HepG2 (cell line): ENCODE measurements around the gene C6orf136. TPM values are rescaled to one million over a fixed set of nuclear protein-coding genes. Genes with fewer than 3 reads are reported as not detected.

Experiments used
- ATRX ChIP-seq: sonication (generic); formaldehyde crosslinking; IDR thresholded peaks from 2 replicates; pipeline ENCODE4 v1.4.0; 2020; ENCODE audit warnings: missing genetic modification reagents, borderline replicate concordance
- HNRNPK ChIP-seq: fragments of 200-400 bp; formaldehyde crosslinking; IDR thresholded peaks from 2 replicates; pipeline ENCODE4 v1.6.1; 2018; ENCODE audit warnings: low read length, low read depth, moderate library complexity, mild to moderate bottlenecking; ENCODE audit not compliant: poor library complexity, severe bottlenecking
- HOXA9 ChIP-seq: sonication (generic); formaldehyde crosslinking; IDR thresholded peaks from 2 replicates; pipeline ENCODE4 v1.8.1; 2022; ENCODE audit warnings: missing genetic modification reagents, mild to moderate bottlenecking, moderate library complexity, borderline replicate concordance
- MED13 ChIP-seq: sonication (generic); formaldehyde crosslinking; IDR thresholded peaks from 2 replicates; pipeline ENCODE4 v1.5.0; 2020; ENCODE audit warnings: missing genetic modification reagents
- MIXL1 ChIP-seq: IDR thresholded peaks from 2 replicates; pipeline ENCODE4 v1.6.1; 2016
- PHF20 ChIP-seq: sonication (generic); formaldehyde crosslinking; IDR thresholded peaks from 2 replicates; pipeline ENCODE4 v1.5.0; 2020; ENCODE audit warnings: mild to moderate bottlenecking, missing genetic modification reagents
- ZBTB20 ChIP-seq: sonication (generic); formaldehyde crosslinking; IDR thresholded peaks from 2 replicates; pipeline ENCODE4 v1.8.1; 2023; ENCODE audit warnings: missing genetic modification reagents, low read depth, mild to moderate bottlenecking, borderline replicate concordance
- ZC3H4 ChIP-seq: sonication (generic); formaldehyde crosslinking; IDR thresholded peaks from 2 replicates; pipeline ENCODE4 v1.4.0; 2020; ENCODE audit warnings: missing genetic modification reagents, borderline replicate concordance
- ZNF329 ChIP-seq: sonication (generic); formaldehyde crosslinking; IDR thresholded peaks from 2 replicates; pipeline ENCODE4 v1.9.0; 2021; ENCODE audit warnings: low read depth, mild to moderate bottlenecking, missing genetic modification reagents
- ZNF543 ChIP-seq: sonication (generic); formaldehyde crosslinking; IDR thresholded peaks from 2 replicates; pipeline ENCODE4 v1.4.0; 2020; ENCODE audit warnings: mild to moderate bottlenecking, missing genetic modification reagents
- ZNF749 ChIP-seq: sonication (generic); formaldehyde crosslinking; IDR thresholded peaks from 2 replicates; pipeline ENCODE4 v1.8.0; 2022; ENCODE audit warnings: mild to moderate bottlenecking, missing genetic modification reagents, moderate library complexity, borderline replicate concordance
- ZZZ3 ChIP-seq: sonication (generic); formaldehyde crosslinking; IDR thresholded peaks from 2 replicates; pipeline ENCODE4 v1.4.0; 2020; ENCODE audit warnings: missing genetic modification reagents, mild to moderate bottlenecking, borderline replicate concordance
- polyA plus RNA-seq, 8 experiments: library from polyadenylated mRNA; depleted of rRNA in 3 of 8; stranded (reverse) in 7 of 8; unstranded in 1 of 8; fragments of >200 nt; fragmentation: Illumina TruSeq in 4 of 8; extraction: Trizol in 4 of 8; gene quantifications; 2 replicates each; pipeline versions ENCODE4 v1.2.1 to v1.2.3, GENCODE V29; 2011 to 2016; ENCODE audit warnings: low read depth in 4 of 8, missing spikeins in 1 of 8, mixed read lengths in 1 of 8; ENCODE audit not compliant: insufficient read depth in 1 of 8
- total RNA-seq, 5 experiments: library from RNA; depleted of rRNA; stranded (reverse); fragments of >200 nt; fragmentation: Illumina TruSeq; extraction: Trizol; gene quantifications; 2 replicates each; pipeline ENCODE4 v1.2.3, GENCODE V29; 2016; ENCODE audit warnings: low read depth in 1 of 5
- TF ChIP-seq, protein P1 (sequence below): sonication (generic); formaldehyde crosslinking; IDR thresholded peaks from 2 replicates; pipeline ENCODE4 v1.4.0; 2020; ENCODE audit warnings: missing genetic modification reagents, borderline replicate concordance
- TF ChIP-seq, protein P2 (sequence below): conservative IDR thresholded peaks from 2 replicates; pipeline ENCODE4 v1.6.1; 2018; ENCODE audit warnings: missing genetic modification reagents
- TF ChIP-seq, protein P3 (sequence below): IDR thresholded peaks from 2 replicates; pipeline ENCODE4 v1.6.1; 2016; ENCODE audit warnings: missing compliant biosample characterization, missing genetic modification reagents, borderline replicate concordance
- TF ChIP-seq, protein P4 (sequence below): sonication (generic); formaldehyde crosslinking; IDR thresholded peaks from 2 replicates; pipeline ENCODE4 v1.8.0; 2022; ENCODE audit warnings: low read depth, missing genetic modification reagents

C6orf136 gene
- total and polyA plus RNA-seq, 2 of the 13 experiments (the other 11 are each of a cell fraction or from before 2014, with no cell fraction given), result 12.0 to 26.2 TPM

DNA sequence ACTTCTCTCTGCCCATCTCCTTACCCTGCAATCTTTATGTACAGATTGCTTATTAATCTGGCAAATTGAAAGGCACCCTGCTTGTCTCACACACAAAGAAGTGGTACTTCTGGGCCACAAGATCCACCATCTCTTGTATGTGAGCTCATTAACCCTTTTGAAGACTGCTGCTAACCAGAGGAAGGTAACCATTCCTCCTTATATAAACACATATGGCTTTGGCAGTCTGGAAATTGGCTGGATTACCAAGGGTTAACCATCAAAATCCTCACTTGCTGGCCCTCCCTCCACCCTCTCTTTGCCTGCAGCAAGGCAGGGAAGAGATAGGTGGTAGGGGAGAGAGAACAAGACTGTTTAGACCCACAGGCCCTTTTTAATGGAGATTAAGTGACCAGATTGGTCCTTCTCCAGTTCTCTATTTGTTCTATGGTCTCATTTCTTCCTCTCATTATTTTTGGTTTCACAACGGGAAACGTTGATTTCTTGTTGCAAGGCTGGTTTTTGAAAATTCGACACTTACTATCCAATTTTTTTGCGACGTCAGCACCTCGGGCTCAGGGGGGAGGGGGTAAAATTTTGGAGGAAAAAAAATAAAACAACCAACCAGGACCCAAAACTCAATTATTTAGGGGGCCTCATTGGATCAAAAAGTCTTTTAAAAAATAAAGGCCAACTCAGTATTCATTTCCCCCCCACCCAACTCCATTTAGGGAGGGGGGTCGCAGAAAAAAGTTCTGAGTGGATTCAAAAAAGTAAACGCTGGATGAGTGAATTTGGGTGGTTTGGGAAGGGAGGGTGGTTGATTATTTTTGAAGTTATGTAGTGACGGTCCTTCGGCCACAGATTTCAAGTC, 30.7 kb upstream of the C6orf136 start (continued):
- no peak; the same call in 1 of the 2 replicates for TF ChIP-seq PHF20 (CRISPR knock-in tag)
- TF ChIP-seq ZC3H4, result peak; percentile 99
- TF ChIP-seq, protein P1, sequence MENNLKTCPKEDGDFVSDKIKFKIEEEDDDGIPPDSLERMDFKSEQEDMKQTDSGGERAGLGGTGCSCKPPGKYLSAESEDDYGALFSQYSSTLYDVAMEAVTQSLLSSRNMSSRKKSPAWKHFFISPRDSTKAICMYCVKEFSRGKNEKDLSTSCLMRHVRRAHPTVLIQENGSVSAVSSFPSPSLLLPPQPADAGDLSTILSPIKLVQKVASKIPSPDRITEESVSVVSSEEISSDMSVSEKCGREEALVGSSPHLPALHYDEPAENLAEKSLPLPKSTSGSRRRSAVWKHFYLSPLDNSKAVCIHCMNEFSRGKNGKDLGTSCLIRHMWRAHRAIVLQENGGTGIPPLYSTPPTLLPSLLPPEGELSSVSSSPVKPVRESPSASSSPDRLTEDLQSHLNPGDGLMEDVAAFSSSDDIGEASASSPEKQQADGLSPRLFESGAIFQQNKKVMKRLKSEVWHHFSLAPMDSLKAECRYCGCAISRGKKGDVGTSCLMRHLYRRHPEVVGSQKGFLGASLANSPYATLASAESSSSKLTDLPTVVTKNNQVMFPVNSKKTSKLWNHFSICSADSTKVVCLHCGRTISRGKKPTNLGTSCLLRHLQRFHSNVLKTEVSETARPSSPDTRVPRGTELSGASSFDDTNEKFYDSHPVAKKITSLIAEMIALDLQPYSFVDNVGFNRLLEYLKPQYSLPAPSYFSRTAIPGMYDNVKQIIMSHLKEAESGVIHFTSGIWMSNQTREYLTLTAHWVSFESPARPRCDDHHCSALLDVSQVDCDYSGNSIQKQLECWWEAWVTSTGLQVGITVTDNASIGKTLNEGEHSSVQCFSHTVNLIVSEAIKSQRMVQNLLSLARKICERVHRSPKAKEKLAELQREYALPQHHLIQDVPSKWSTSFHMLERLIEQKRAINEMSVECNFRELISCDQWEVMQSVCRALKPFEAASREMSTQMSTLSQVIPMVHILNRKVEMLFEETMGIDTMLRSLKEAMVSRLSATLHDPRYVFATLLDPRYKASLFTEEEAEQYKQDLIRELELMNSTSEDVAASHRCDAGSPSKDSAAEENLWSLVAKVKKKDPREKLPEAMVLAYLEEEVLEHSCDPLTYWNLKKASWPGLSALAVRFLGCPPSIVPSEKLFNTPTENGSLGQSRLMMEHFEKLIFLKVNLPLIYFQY (CRISPR knock-in tag), result peak; percentile 4; the same call in 1 of the 2 replicates
- no peak for TF ChIP-seq MIXL1 (CRISPR knock-in tag)
- TF ChIP-seq ZBTB20 (CRISPR knock-in tag), result peak; percentile 38; the same call in 1 of the 2 replicates
- peak; percentile 33; the same call in 1 of the 2 replicates for TF ChIP-seq HOXA9 (CRISPR knock-in tag)
- peak; percentile 4 for TF ChIP-seq HNRNPK
- TF ChIP-seq MED13 (CRISPR knock-in tag), result no peak
- 0 out of 2 replicates have a peak, but pooled peaks have one; percentile 29 for TF ChIP-seq ZNF329
- TF ChIP-seq ZNF543, result no peak
- TF ChIP-seq, protein P2, sequence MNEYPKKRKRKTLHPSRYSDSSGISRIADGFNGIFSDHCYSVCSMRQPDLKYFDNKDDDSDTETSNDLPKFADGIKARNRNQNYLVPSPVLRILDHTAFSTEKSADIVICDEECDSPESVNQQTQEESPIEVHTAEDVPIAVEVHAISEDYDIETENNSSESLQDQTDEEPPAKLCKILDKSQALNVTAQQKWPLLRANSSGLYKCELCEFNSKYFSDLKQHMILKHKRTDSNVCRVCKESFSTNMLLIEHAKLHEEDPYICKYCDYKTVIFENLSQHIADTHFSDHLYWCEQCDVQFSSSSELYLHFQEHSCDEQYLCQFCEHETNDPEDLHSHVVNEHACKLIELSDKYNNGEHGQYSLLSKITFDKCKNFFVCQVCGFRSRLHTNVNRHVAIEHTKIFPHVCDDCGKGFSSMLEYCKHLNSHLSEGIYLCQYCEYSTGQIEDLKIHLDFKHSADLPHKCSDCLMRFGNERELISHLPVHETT (CRISPR knock-in tag), result no peak
- TF ChIP-seq, protein P3, sequence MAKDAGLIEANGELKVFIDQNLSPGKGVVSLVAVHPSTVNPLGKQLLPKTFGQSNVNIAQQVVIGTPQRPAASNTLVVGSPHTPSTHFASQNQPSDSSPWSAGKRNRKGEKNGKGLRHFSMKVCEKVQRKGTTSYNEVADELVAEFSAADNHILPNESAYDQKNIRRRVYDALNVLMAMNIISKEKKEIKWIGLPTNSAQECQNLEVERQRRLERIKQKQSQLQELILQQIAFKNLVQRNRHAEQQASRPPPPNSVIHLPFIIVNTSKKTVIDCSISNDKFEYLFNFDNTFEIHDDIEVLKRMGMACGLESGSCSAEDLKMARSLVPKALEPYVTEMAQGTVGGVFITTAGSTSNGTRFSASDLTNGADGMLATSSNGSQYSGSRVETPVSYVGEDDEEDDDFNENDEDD, result no peak
- TF ChIP-seq ATRX (CRISPR knock-in tag), result 0 out of 2 replicates have a peak, but pooled peaks have one; percentile 37
- TF ChIP-seq, protein P4, sequence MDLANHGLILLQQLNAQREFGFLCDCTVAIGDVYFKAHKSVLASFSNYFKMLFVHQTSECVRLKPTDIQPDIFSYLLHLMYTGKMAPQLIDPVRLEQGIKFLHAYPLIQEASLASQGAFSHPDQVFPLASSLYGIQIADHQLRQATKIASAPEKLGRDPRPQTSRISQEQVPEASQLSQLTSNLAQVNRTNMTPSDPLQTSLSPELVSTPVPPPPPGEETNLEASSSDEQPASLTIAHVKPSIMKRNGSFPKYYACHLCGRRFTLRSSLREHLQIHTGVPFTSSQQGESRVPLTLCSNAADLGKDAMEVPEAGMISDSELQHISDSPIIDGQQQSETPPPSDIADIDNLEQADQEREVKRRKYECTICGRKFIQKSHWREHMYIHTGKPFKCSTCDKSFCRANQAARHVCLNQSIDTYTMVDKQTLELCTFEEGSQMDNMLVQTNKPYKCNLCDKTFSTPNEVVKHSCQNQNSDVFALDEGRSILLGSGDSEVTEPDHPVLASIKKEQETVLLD (CRISPR knock-in tag), result no peak
- TF ChIP-seq ZZZ3, result 0 out of 2 replicates have a peak, but pooled peaks have one; percentile 33
- TF ChIP-seq ZNF749 (CRISPR knock-in tag), result 0 out of 2 replicates have a peak, but pooled peaks have one; percentile 73
